Endothelial cell (in vitro differentiated cells): ENCODE data around the gene RPL23. TPM values are rescaled to one million over a fixed set of nuclear protein-coding genes. Genes with fewer than 3 reads are reported as not detected.

Experiments used
- DNase-seq: peaks from one replicate; pipeline ENCODE4 v3.0.0; 2021; ENCODE audit warnings: low spot score
- H3K27ac Mint-ChIP-seq: one replicate; pipeline ENCODE4 v1.8.0; 2021; ENCODE audit warnings: mixed read lengths, inconsistent platforms; ENCODE audit not compliant: unreplicated experiment
- H3K27me3 Mint-ChIP-seq: one replicate; pipeline ENCODE4 v1.8.0; 2021; ENCODE audit warnings: mild to moderate bottlenecking, moderate library complexity, mixed read lengths, inconsistent platforms; ENCODE audit not compliant: unreplicated experiment
- H3K36me3 Mint-ChIP-seq: one replicate; pipeline ENCODE4 v1.8.0; 2021; ENCODE audit warnings: mild to moderate bottlenecking, low read depth, mixed read lengths, inconsistent platforms; ENCODE audit not compliant: unreplicated experiment
- H3K4me1 Mint-ChIP-seq: one replicate; pipeline ENCODE4 v1.8.0; 2021; ENCODE audit warnings: mild to moderate bottlenecking, mixed read lengths, inconsistent platforms; ENCODE audit not compliant: unreplicated experiment
- H3K4me3 Mint-ChIP-seq: one replicate; pipeline ENCODE4 v1.8.0; 2021; ENCODE audit warnings: mild to moderate bottlenecking, mixed read lengths, inconsistent platforms; ENCODE audit not compliant: unreplicated experiment
- H3K9me3 Mint-ChIP-seq: one replicate; pipeline ENCODE4 v1.8.0; 2021; ENCODE audit warnings: mixed read lengths, inconsistent platforms; ENCODE audit not compliant: unreplicated experiment
- CTCF ChIP-seq: fragments of 200-600 bp; sonication (generic); IDR thresholded peaks from one replicate; pipeline ENCODE4 v1.5.0; 2021; ENCODE audit warnings: antibody characterized with exemption; ENCODE audit not compliant: unreplicated experiment
- total RNA-seq: library from RNA; stranded (reverse); fragmentation: NEBNext Ultra II Directional; extraction: Animal tissue kit (Norgen Biotek cat#: 25700); gene quantifications from one replicate; pipeline ENCODE4 v1.2.1, GENCODE V29; 2021; ENCODE audit not compliant: unreplicated experiment

RPL23 gene
- total RNA-seq, 1 donor from 2014 or later: 2,464 TPM

- no peak for TF ChIP-seq CTCF
- peaks cover 37% of the 10 kb centered on the region for H3K4me1 Mint-ChIP-seq
- peak overlapping the region; percentile 78 for H3K27ac Mint-ChIP-seq
- H3K27me3 Mint-ChIP-seq: peaks cover 35% of the 10 kb centered on the region
- H3K36me3 Mint-ChIP-seq: peaks cover 13% of the 10 kb centered on the region
- no peak for DNase-seq
- no peaks in the 10 kb centered on the region for H3K9me3 Mint-ChIP-seq
- peak overlapping the region; percentile 95 for H3K4me3 Mint-ChIP-seq
Measured at GRCh38 chr17:38871247-38872015, 17.9 kb upstream of the RPL23 start.

- Mint-ChIP-seq H3K4me3 (peak overlapping the region; percentile 98), H3K9me3 (no peaks in the 10 kb centered on the region), H3K27me3 (peaks cover 35% of the 10 kb centered on the region), H3K36me3 (peaks cover 13% of the 10 kb centered on the region), H3K27ac (peak overlapping the region; percentile 48), H3K4me1 (peaks cover 37% of the 10 kb centered on the region)
- DNase-seq: peak; percentile 49
- TF ChIP-seq CTCF: no peak
Measured at GRCh38 chr17:38870259-38871165, 17.0 kb upstream of the RPL23 start.

- no peaks in the 10 kb centered on the region for H3K9me3 Mint-ChIP-seq
- no peak for TF ChIP-seq CTCF
- H3K4me1 Mint-ChIP-seq: peaks cover 37% of the 10 kb centered on the region
- H3K4me3 Mint-ChIP-seq: peak within 1 kb of the TSS; percentile 98
- peaks cover 13% of the 10 kb centered on the region for H3K36me3 Mint-ChIP-seq
- H3K27ac Mint-ChIP-seq: peak within 1 kb of the TSS; percentile 88
- peaks cover 33% of the 10 kb centered on the region for H3K27me3 Mint-ChIP-seq
- DNase-seq: peak; percentile 86
Measured at GRCh38 chr17:38869526-38870258, 16.2 kb upstream of the RPL23 start, which contains the start of gene LASP1. LASP1 (plus strand) TSS chr17:38870058; CDS start chr17:38870190, 132 bp downstream.

GRCh38 chr17:38868817-38869525, 15.4 kb upstream of the RPL23 start:
- peaks cover 31% of the 10 kb centered on the region for H3K27me3 Mint-ChIP-seq
- TF ChIP-seq CTCF: no peak
- peaks cover 13% of the 10 kb centered on the region for H3K36me3 Mint-ChIP-seq
- peaks cover 34% of the 10 kb centered on the region for H3K4me1 Mint-ChIP-seq
- peak overlapping the region; percentile 98 for H3K4me3 Mint-ChIP-seq
- no peaks in the 10 kb centered on the region for H3K9me3 Mint-ChIP-seq
- H3K27ac Mint-ChIP-seq: peak overlapping the region; percentile 88
- DNase-seq: peak; percentile 91
